OCI-LY1 (cell line): ENCODE results near the gene PDE4D.

Experiments used
- H2AFZ ChIP-seq: fragments of 200-600 bp; sonication (generic), shearing (Covaris generic); 2 replicates; pipeline ENCODE4 v1.6.0; 2014; ENCODE audit warnings: antibody characterized with exemption, mild to moderate bottlenecking, low read length
- H3F3A ChIP-seq: fragments of 200-600 bp; sonication (generic), shearing (Covaris generic); 2 replicates; pipeline ENCODE4 v1.6.0; 2014; ENCODE audit warnings: mild to moderate bottlenecking, antibody characterized with exemption, low read length, moderate library complexity; ENCODE audit not compliant: insufficient read depth
- H3K27ac ChIP-seq: fragments of 200-600 bp; sonication (generic); 2 replicates; pipeline ENCODE4 v1.5.1; 2014; ENCODE audit warnings: low read length, mixed run types, mild to moderate bottlenecking, low read depth; ENCODE audit not compliant: poor library complexity, severe bottlenecking
- H3K27me3 ChIP-seq: fragments of 200-600 bp; sonication (generic); 2 replicates; pipeline ENCODE4 v1.6.0; 2014; ENCODE audit warnings: antibody characterized with exemption, mild to moderate bottlenecking, low read length, moderate library complexity; ENCODE audit not compliant: insufficient read depth
- H3K36me3 ChIP-seq: fragments of 200-600 bp; sonication (generic); 2 replicates; pipeline ENCODE4 v1.6.1; 2014; ENCODE audit warnings: mild to moderate bottlenecking, antibody characterized with exemption, low read length, moderate library complexity, mixed read lengths; ENCODE audit not compliant: insufficient read depth
- H3K4me1 ChIP-seq: fragments of 200-600 bp; sonication (generic); 2 replicates; pipeline ENCODE4 v1.5.1; 2014; ENCODE audit warnings: mild to moderate bottlenecking, low read length, moderate library complexity; ENCODE audit not compliant: insufficient read depth, severe bottlenecking
- H3K4me2 ChIP-seq: fragments of 200-600 bp; sonication (generic), shearing (Covaris generic); 2 replicates; pipeline ENCODE4 v1.6.1; 2014; ENCODE audit warnings: low read length
- H3K4me3 ChIP-seq: fragments of 200-600 bp; sonication (generic); 2 replicates; pipeline ENCODE4 v1.5.1; 2014; ENCODE audit warnings: low read length, low read depth, mild to moderate bottlenecking, mixed read lengths; ENCODE audit not compliant: poor library complexity, severe bottlenecking
- H3K79me2 ChIP-seq: fragments of 200-600 bp; shearing (Covaris generic); 2 replicates; pipeline ENCODE4 v1.6.1; 2016; ENCODE audit warnings: mixed run types, low read length, mixed read lengths; ENCODE audit not compliant: insufficient read depth
- H3K9ac ChIP-seq: fragments of 200-600 bp; sonication (generic), shearing (Covaris generic); 2 replicates; pipeline ENCODE4 v1.6.1; 2014; ENCODE audit warnings: mild to moderate bottlenecking, low read length, mixed read lengths
- H3K9me2 ChIP-seq: fragments of 200-600 bp; sonication (generic), shearing (Covaris generic); 2 replicates; pipeline ENCODE4 v1.6.1; 2014; ENCODE audit warnings: low read depth, mild to moderate bottlenecking, low read length, mixed read lengths
- H3K9me3 ChIP-seq: fragments of 200-600 bp; shearing (Covaris generic); 2 replicates; pipeline ENCODE4 v1.6.1; 2014; ENCODE audit warnings: low read length, mixed read lengths
- H4K20me1 ChIP-seq: fragments of 200-600 bp; sonication (generic), shearing (Covaris generic); 2 replicates; pipeline ENCODE4 v1.6.0; 2016; ENCODE audit warnings: mild to moderate bottlenecking, low read length; ENCODE audit not compliant: insufficient read depth
- CTCF ChIP-seq: fragments of 200-600 bp; sonication (generic), shearing (Covaris generic); IDR thresholded peaks from 2 replicates; pipeline ENCODE4 v1.5.1; 2017; ENCODE audit warnings: mild to moderate bottlenecking, antibody characterized with exemption, low read length, moderate library complexity, mixed read lengths
- EZH2 ChIP-seq: fragments of 200-600 bp; sonication (generic), shearing (Covaris generic); IDR thresholded peaks from 2 replicates; pipeline ENCODE4 v1.8.0; 2017; ENCODE audit warnings: borderline replicate concordance, mixed run types, mild to moderate bottlenecking, antibody characterized with exemption, low read length, moderate library complexity, mixed read lengths

PDE4D gene

DNA sequence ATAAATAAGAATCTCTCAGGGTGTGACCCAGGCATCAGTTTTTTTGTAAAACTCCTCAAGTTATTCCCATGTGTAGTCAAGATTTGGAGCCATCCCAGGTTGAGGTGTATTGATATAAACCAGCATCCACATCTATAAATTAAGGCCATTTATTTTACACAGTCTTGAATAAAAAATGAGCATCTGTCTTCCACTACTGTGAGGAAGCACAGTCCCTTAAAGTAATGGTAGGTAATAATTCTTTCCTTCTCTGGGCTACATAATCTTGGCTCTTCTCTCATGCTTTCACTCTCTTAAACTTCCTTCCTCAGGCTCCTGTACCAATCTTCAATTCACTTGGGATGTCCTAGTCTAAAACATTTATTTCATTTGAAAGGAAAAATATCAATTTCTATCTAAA, 110.3 kb downstream of the PDE4D start:
- Histone ChIP-seq H3K4me1 (no peaks in the 10 kb centered on the region), H3K9ac (no peak overlapping the region), H4K20me1 (no peaks in the 10 kb centered on the region), H3K79me2 (no peaks in the 10 kb centered on the region), H2AFZ (no peak overlapping the region), H3K9me2 (no peaks in the 10 kb centered on the region), H3K36me3 (no peaks in the 10 kb centered on the region), H3K27ac (no peak overlapping the region), H3K27me3 (no peaks in the 10 kb centered on the region), H3K4me2 (no peak overlapping the region), H3K4me3 (no peak overlapping the region), H3F3A (no peaks in the 10 kb centered on the region), H3K9me3 (no peaks in the 10 kb centered on the region)
- TF ChIP-seq EZH2: no peak
- TF ChIP-seq CTCF: no peak

- no peak overlapping the region for H3K4me2 ChIP-seq
- H3F3A ChIP-seq: no peaks in the 10 kb centered on the region
- H2AFZ ChIP-seq: no peak overlapping the region
- H3K9me2 ChIP-seq: no peaks in the 10 kb centered on the region
- H3K27ac ChIP-seq: no peak overlapping the region
- no peaks in the 10 kb centered on the region for H3K79me2 ChIP-seq
- H3K27me3 ChIP-seq: no peaks in the 10 kb centered on the region
- no peak overlapping the region for H3K9ac ChIP-seq
- no peaks in the 10 kb centered on the region for H3K4me1 ChIP-seq
- TF ChIP-seq CTCF: no peak
- TF ChIP-seq EZH2: no peak
- H3K4me3 ChIP-seq: no peak overlapping the region
- no peaks in the 10 kb centered on the region for H3K36me3 ChIP-seq
- no peaks in the 10 kb centered on the region for H4K20me1 ChIP-seq
- no peaks in the 10 kb centered on the region for H3K9me3 ChIP-seq
These were observed 110.7 kb downstream of the PDE4D start for GRCh38 chr5:59782856-59783255.

GRCh38 chr5:59779453-59779852, 114.1 kb downstream of the PDE4D start:
- Histone ChIP-seq H3K9ac (no peak overlapping the region), H3K4me2 (no peak overlapping the region), H4K20me1 (no peaks in the 10 kb centered on the region), H3K79me2 (no peaks in the 10 kb centered on the region), H3F3A (no peaks in the 10 kb centered on the region), H3K9me2 (no peaks in the 10 kb centered on the region), H3K27ac (no peak overlapping the region), H3K4me3 (no peak overlapping the region), H3K9me3 (no peaks in the 10 kb centered on the region), H3K4me1 (no peaks in the 10 kb centered on the region), H2AFZ (no peak overlapping the region), H3K36me3 (no peaks in the 10 kb centered on the region), H3K27me3 (no peaks in the 10 kb centered on the region)
- TF ChIP-seq EZH2: no peak
- TF ChIP-seq CTCF: no peak
